Panc1 (cell line): ENCODE measurements around the gene LDLRAP1. TPM values are rescaled to one million over a fixed set of nuclear protein-coding genes. Genes with fewer than 3 reads are reported as not detected.

Source experiments
- ATAC-seq: fragments of 200-7000 bp; cut with Tn5 transposase; 2 replicates; pipeline ENCODE4 v1.9.1; 2020; ENCODE audit warnings: mild to moderate bottlenecking, moderate library complexity
- BruUV-seq: library from RNA; stranded (reverse); fragments of 400-500 nt; replicated peaks from 2 replicates; lab custom pipeline; 2021; lab: Mats Ljungman, UMichigan
- CTCF ChIA-PET: fragments of 300-600 bp; sonication (Branson Sonifier 250); formaldehyde crosslinking; loops from one replicate; lab custom pipeline; 2022; ENCODE audit warnings: antibody characterized with exemption; lab: Charles Lee
- POLR2A ChIA-PET: fragments of 300-600 bp; sonication (Branson Sonifier 250); formaldehyde crosslinking; loops from one replicate; lab custom pipeline; 2022; ENCODE audit warnings: antibody characterized with exemption; lab: Charles Lee
- DNase-seq: peaks from one replicate; pipeline ENCODE4 v3.0.0-alpha.2; 2010; ENCODE audit warnings: low read depth, low spot score
- H3K27ac ChIP-seq: 2 replicates; pipeline ENCODE4 v1.5.1; 2011; ENCODE audit warnings: mild to moderate bottlenecking, low read length, inconsistent platforms
- H3K27me3 ChIP-seq: fragments of 200-500 bp; sonication (Bioruptor generic); 2 replicates; pipeline ENCODE4 v1.6.0; 2014; ENCODE audit warnings: low read length, inconsistent platforms; ENCODE audit not compliant: control insufficient read depth, insufficient read depth
- H3K36me3 ChIP-seq: fragments of 200-500 bp; sonication (Bioruptor generic); 2 replicates; pipeline ENCODE4 v1.5.1; 2014; ENCODE audit warnings: inconsistent platforms, mild to moderate bottlenecking, low read length, moderate library complexity; ENCODE audit not compliant: control insufficient read depth, insufficient read depth
- H3K4me1 ChIP-seq: 2 replicates; pipeline ENCODE4 v1.5.1; 2011; ENCODE audit warnings: inconsistent platforms, mild to moderate bottlenecking, low read length, moderate library complexity; ENCODE audit not compliant: control insufficient read depth, insufficient read depth
- H3K4me3 ChIP-seq, 2 experiments: 2 replicates each; pipeline ENCODE4 v1.5.1; 2011 to 2012; ENCODE audit warnings: low read depth in 2 of 2, low read length in 2 of 2, mild to moderate bottlenecking in 2 of 2, inconsistent platforms in 1 of 2, moderate library complexity in 1 of 2
- H3K9me3 ChIP-seq: fragments of 200-500 bp; sonication (Bioruptor generic); 2 replicates; pipeline ENCODE4 v1.5.1; 2014; ENCODE audit warnings: low read depth, mild to moderate bottlenecking, inconsistent platforms, low read length, moderate library complexity; ENCODE audit not compliant: control insufficient read depth, insufficient read depth
- POLR2AphosphoS5 ChIP-seq: IDR thresholded peaks from 2 replicates; pipeline ENCODE4 v1.6.1; 2012; ENCODE audit warnings: mild to moderate bottlenecking, low read depth, low read length, moderate library complexity
- SIN3A ChIP-seq: IDR thresholded peaks from 2 replicates; pipeline ENCODE4 v1.6.1; 2012; ENCODE audit warnings: low read depth, mild to moderate bottlenecking, low read length, moderate library complexity, borderline replicate concordance; ENCODE audit not compliant: insufficient read depth
- TCF7L2 ChIP-seq: IDR thresholded peaks from 2 replicates; pipeline ENCODE4 v1.6.1; 2011; ENCODE audit warnings: mild to moderate bottlenecking, low read depth, low read length, inconsistent platforms
- in situ Hi-C: cut with HindIII; loops from 2 replicates; pipeline ENCODE4 v1.10.0; 2016; ENCODE audit warnings: low sequenced_read_pairs, low pct_unique_long_range_greater_than_20kb
- intact Hi-C: fragments of 100-400 bp; cut with micrococcal nuclease; formaldehyde crosslinking; loops from one replicate; pipeline ENCODE4 v1.10.0; 2022; ENCODE audit not compliant: unreplicated experiment
- total RNA-seq: library from RNA; stranded (reverse); gene quantifications from one replicate; pipeline ENCODE4 v1.2.1, GENCODE V29; 2021; ENCODE audit not compliant: unreplicated experiment
- TF ChIP-seq, protein P1 (sequence below), 2 experiments: IDR thresholded peaks; 2 replicates each; pipeline ENCODE4 v1.6.1; 2011 to 2012; ENCODE audit warnings: low read depth in 2 of 2, control low read depth in 1 of 2, low read length in 1 of 2, mild to moderate bottlenecking in 1 of 2, moderate library complexity in 1 of 2; ENCODE audit not compliant: insufficient read depth in 1 of 2
- TF ChIP-seq, protein P2 (sequence below): fragments of 450-650 bp; IDR thresholded peaks from 2 replicates; pipeline ENCODE4 v1.5.1; 2017; ENCODE audit warnings: mild to moderate bottlenecking

The LDLRAP1 gene
- total RNA-seq, 1 experiment from 2014 or later, result 23.1 TPM

DNA sequence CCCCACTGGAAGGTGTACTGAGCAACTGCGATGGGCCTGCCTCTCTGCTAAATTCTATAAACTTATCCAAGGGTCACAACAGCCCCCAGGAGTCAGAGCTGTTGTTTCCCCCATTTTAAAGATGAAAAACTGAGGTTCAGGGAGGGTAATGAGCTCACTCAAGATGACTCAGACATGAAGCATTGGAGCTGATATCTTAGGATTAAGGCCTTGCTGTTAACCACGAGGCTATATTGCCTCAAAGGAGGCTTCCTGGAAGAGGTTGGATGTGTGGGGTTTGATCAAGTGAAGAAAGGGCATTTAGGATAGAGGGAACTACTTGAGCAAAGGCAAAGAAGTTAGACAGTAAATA is 6.7 kb downstream of the LDLRAP1 start:
- ChIA-PET CTCF (no interaction called here), POLR2A (no interaction called here)
- intact Hi-C loops, result no loop called here
- H3K27me3 ChIP-seq, result no peaks in the 10 kb centered on the region
- TF ChIP-seq SIN3A (no peak), TCF7L2 (no peak)
- H3K36me3 ChIP-seq, result no peaks in the 10 kb centered on the region
- DNase-seq, result no peak
- no peak for ATAC-seq
- H3K9me3 ChIP-seq, result no peaks in the 10 kb centered on the region
- H3K4me1 ChIP-seq, result peaks cover 6% of the 10 kb centered on the region; the same call in 1 of the 2 replicates
- in situ Hi-C loops, result no loop called here
- H3K4me3 ChIP-seq, result no peak overlapping the region
- H3K27ac ChIP-seq, result no peak overlapping the region
- no TSS peak for BruUV-seq

DNA sequence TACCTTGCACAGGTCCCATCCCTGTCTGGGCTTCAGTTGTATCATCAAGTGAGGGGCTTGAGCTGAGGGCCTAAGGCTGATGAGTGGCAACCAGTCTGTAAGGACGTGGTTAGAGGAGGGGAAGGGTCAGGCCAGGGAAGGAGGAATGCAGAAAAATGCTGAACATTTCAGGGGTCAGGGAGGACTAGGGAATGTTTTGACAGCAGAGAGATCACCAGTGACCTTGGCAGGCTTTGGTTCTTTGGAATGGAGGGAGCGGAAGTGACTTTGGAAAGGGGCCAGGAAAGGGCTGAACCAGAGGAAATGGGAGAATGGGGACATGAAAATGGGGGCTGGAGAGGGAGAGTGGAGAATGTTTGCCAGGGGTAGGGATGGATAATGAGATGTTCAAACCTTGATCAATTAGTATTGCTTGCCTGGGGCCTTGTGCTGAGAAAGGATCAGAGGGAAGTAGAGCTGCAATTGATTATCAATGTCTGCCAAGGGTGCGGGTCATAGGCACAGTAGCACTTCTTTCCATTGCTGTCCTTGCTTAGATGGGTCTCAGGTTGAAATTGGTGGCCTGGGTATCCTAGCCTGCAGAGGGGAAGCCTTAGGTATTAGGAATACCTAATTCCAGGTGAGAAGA is 7.4 kb downstream of the LDLRAP1 start:
- in situ Hi-C loops, result no loop called here
- TF ChIP-seq, protein P1, sequence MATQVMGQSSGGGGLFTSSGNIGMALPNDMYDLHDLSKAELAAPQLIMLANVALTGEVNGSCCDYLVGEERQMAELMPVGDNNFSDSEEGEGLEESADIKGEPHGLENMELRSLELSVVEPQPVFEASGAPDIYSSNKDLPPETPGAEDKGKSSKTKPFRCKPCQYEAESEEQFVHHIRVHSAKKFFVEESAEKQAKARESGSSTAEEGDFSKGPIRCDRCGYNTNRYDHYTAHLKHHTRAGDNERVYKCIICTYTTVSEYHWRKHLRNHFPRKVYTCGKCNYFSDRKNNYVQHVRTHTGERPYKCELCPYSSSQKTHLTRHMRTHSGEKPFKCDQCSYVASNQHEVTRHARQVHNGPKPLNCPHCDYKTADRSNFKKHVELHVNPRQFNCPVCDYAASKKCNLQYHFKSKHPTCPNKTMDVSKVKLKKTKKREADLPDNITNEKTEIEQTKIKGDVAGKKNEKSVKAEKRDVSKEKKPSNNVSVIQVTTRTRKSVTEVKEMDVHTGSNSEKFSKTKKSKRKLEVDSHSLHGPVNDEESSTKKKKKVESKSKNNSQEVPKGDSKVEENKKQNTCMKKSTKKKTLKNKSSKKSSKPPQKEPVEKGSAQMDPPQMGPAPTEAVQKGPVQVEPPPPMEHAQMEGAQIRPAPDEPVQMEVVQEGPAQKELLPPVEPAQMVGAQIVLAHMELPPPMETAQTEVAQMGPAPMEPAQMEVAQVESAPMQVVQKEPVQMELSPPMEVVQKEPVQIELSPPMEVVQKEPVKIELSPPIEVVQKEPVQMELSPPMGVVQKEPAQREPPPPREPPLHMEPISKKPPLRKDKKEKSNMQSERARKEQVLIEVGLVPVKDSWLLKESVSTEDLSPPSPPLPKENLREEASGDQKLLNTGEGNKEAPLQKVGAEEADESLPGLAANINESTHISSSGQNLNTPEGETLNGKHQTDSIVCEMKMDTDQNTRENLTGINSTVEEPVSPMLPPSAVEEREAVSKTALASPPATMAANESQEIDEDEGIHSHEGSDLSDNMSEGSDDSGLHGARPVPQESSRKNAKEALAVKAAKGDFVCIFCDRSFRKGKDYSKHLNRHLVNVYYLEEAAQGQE (IDR thresholded peaks at IDR 0.05; ENCODE audit: insufficient read depth in 1 of 2, low read depth in 2 of 2, low read length in 1 of 2), result no peak
- no peak for TF ChIP-seq TCF7L2
- TF ChIP-seq, protein P2, sequence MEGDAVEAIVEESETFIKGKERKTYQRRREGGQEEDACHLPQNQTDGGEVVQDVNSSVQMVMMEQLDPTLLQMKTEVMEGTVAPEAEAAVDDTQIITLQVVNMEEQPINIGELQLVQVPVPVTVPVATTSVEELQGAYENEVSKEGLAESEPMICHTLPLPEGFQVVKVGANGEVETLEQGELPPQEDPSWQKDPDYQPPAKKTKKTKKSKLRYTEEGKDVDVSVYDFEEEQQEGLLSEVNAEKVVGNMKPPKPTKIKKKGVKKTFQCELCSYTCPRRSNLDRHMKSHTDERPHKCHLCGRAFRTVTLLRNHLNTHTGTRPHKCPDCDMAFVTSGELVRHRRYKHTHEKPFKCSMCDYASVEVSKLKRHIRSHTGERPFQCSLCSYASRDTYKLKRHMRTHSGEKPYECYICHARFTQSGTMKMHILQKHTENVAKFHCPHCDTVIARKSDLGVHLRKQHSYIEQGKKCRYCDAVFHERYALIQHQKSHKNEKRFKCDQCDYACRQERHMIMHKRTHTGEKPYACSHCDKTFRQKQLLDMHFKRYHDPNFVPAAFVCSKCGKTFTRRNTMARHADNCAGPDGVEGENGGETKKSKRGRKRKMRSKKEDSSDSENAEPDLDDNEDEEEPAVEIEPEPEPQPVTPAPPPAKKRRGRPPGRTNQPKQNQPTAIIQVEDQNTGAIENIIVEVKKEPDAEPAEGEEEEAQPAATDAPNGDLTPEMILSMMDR, result no peak
- no peak for TF ChIP-seq POLR2AphosphoS5
- TF ChIP-seq SIN3A, result no peak
- no peaks in the 10 kb centered on the region for H3K27me3 ChIP-seq
- 0 out of 2 replicates have a peak, but pooled peaks cover 6% of the 10 kb centered on the region for H3K4me1 ChIP-seq
- ChIA-PET POLR2A (no interaction called here), CTCF (interaction anchor here (0.7 kb wide), 1 partner anchor 37 kb away, joined by 4 read pairs; no protein-coding TSS in a partner anchor)
- DNase-seq (no peak), ATAC-seq (no peak)
- intact Hi-C loops, result no loop called here
- H3K9me3 ChIP-seq, result no peaks in the 10 kb centered on the region
- no peak overlapping the region for H3K27ac ChIP-seq
- H3K36me3 ChIP-seq, result no peaks in the 10 kb centered on the region
- H3K4me3 ChIP-seq, result no peak overlapping the region
- TSS peak; percentile 52 for BruUV-seq

DNA sequence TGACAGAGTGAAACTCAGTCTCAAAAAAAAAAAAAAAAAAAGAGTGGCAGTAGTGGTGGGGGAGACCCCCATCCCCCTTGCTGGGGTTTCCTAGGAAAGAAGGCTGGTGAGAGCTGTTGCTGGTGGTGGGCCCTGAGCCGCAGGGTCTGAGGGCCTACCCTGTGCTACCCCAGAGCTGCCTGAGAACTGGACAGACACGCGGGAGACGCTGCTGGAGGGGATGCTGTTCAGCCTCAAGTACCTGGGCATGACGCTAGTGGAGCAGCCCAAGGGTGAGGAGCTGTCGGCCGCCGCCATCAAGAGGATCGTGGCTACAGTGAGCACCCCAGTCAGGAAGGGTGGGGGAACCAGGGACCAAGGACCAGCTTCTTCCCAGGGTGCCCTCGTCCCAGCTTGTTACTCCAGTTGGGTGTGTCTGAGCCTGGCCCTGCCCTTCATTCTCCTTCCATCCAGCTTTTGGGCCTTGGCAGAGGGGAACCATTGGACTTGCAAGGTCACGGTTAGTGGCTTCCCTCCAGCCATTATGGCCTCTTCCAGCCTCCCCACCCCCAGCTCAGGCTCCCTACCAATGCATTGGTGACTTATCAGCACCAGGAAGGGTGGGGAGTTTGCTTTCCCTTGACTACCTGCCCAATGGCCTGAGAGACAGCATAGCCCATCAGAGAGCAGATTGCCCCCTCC is 10.5 kb downstream of the LDLRAP1 start:
- TF ChIP-seq, protein P2, result no peak
- no peak for TF ChIP-seq SIN3A
- TF ChIP-seq POLR2AphosphoS5, result no peak
- TF ChIP-seq TCF7L2, result no peak
- TF ChIP-seq, protein P1 (IDR thresholded peaks at IDR 0.05; ENCODE audit: insufficient read depth in 1 of 2, low read depth in 2 of 2, low read length in 1 of 2), result no peak
- H3K27me3 ChIP-seq, result no peaks in the 10 kb centered on the region
- no peak overlapping the region for H3K4me3 ChIP-seq
- ChIA-PET CTCF (interaction anchor here (0.7 kb wide), 1 partner anchor 91 kb away, joined by 9 read pairs; no protein-coding TSS in a partner anchor), POLR2A (interaction anchor here (0.6 kb wide), 2 partner anchors 315 to 1039 kb away, joined by 6 to 8 read pairs; no protein-coding TSS in a partner anchor)
- no peak overlapping the region for H3K27ac ChIP-seq
- BruUV-seq, result no TSS peak
- H3K9me3 ChIP-seq, result no peaks in the 10 kb centered on the region
- H3K4me1 ChIP-seq, result 0 out of 2 replicates have a peak, but pooled peaks cover 6% of the 10 kb centered on the region
- ATAC-seq (no peak), DNase-seq (no peak)
- in situ Hi-C loops (no loop called here), intact Hi-C loops (no loop called here)
- H3K36me3 ChIP-seq, result no peaks in the 10 kb centered on the region
